DND-41 (cell line): Measurements from ENCODE around the gene VPS33A.

Source experiments
- EZH2 ChIP-seq: IDR thresholded peaks from 3 replicates; pipeline ENCODE4 v1.6.1; 2012; ENCODE audit warnings: borderline replicate concordance, low read depth, mild to moderate bottlenecking, moderate library complexity, low read length, inconsistent platforms; ENCODE audit not compliant: severe bottlenecking
- TF ChIP-seq, protein P1 (sequence below): IDR thresholded peaks from 2 replicates; pipeline ENCODE4 v1.5.1; 2012; ENCODE audit warnings: borderline replicate concordance, low read length, moderate library complexity, mild to moderate bottlenecking; ENCODE audit not compliant: poor library complexity, severe bottlenecking; ENCODE audit errors: extremely low read depth

DNA sequence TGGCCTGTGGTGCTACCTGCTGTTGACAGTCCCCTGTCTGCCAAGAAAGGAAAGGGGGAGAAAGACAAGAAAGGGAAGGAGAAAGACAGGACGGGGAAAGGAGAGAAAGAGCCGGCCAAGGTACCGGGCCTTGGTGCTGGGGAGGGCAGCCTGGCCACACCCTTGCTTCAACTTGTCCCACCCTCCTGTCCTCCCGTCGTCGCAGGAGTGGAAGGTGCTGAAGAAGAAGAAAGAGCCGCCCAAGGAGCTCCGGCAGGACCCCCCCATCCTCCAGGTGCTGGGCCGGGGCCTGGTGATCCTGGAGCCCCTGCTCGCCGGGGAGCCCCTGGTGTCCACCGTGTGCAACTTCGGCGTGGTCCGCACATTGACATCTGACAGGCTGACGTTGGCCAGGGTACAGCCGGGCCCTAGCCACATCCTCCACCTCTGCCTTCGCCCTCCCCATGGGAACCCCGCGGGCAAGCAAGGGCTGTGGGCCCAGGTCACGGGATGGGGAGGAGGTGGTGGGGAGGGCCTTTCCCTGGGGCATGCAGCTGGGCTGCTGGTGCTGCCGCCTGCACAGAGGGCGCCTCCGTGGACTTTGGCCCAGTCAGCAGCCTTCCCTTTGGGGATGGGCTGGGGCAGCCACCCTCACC lies 65.6 kb downstream of the VPS33A start:
- TF ChIP-seq EZH2 = no peak
- TF ChIP-seq, protein P1, sequence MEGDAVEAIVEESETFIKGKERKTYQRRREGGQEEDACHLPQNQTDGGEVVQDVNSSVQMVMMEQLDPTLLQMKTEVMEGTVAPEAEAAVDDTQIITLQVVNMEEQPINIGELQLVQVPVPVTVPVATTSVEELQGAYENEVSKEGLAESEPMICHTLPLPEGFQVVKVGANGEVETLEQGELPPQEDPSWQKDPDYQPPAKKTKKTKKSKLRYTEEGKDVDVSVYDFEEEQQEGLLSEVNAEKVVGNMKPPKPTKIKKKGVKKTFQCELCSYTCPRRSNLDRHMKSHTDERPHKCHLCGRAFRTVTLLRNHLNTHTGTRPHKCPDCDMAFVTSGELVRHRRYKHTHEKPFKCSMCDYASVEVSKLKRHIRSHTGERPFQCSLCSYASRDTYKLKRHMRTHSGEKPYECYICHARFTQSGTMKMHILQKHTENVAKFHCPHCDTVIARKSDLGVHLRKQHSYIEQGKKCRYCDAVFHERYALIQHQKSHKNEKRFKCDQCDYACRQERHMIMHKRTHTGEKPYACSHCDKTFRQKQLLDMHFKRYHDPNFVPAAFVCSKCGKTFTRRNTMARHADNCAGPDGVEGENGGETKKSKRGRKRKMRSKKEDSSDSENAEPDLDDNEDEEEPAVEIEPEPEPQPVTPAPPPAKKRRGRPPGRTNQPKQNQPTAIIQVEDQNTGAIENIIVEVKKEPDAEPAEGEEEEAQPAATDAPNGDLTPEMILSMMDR = peak; percentile 12
